ENCODE results near the gene PNMA8C. TPM values are rescaled to one million over a fixed set of nuclear protein-coding genes. Genes with fewer than 3 reads are reported as not detected.

The PNMA8C gene
- total and polyA plus RNA-seq, 2 donors (not counting 3 experiments of a cell fraction or from before 2014, with no cell fraction given), result not detected

- no peaks in the 10 kb centered on the region for H3K9me1 ChIP-seq (replicated peaks; ENCODE audit: control insufficient read depth, extremely low read depth, insufficient read depth, low read length)
- no peak overlapping the region for H3K4me3 ChIP-seq (replicated peaks in 1 of 3; ENCODE audit: insufficient read depth in 1 of 3, low read depth in 1 of 3, low read length in 3 of 3)
- FAIRE-seq (peak; percentile 93), DNase-seq (ENCODE audit: low read depth, low spot score) (peak; percentile 59)
- no peaks in the 10 kb centered on the region for H3K36me3 ChIP-seq (ENCODE audit: control insufficient read depth in 2 of 2, extremely low read depth in 1 of 2, insufficient read depth in 2 of 2, low read length in 2 of 2)
- CTCF ChIA-PET, result no interaction called here
- H3K4me2 ChIP-seq (ENCODE audit: insufficient read depth, low read length), result peak overlapping the region; percentile 42
- intact Hi-C loops (cut with micrococcal nuclease), result no loop called here
- dilution Hi-C loops (cut with MboI; ENCODE audit: extremely low pct_ligation_motif_present, low sequenced_read_pairs), result no loop called here
- no peak for TF ChIP-seq CTCF (IDR thresholded peaks at IDR 0.05; ENCODE audit: extremely low read depth in 1 of 2, insufficient read depth in 1 of 2, low read depth in 1 of 2, low read length in 2 of 2)
- TF ChIP-seq JUN (IDR thresholded peaks at IDR 0.05; ENCODE audit: borderline replicate concordance, insufficient read depth, insufficient read length, low read depth), result peak; percentile 19
- TF ChIP-seq POLR2AphosphoS5 (IDR thresholded peaks at IDR 0.05; ENCODE audit: insufficient read depth, low read depth, low read length), result no peak
- TF ChIP-seq GATA2 (IDR thresholded peaks at IDR 0.05; ENCODE audit: insufficient read depth, insufficient read length, low read depth, low read length), result no peak
- TF ChIP-seq MYC (IDR thresholded peaks at IDR 0.05; ENCODE audit: low read depth, low read length), result no peak
- TF ChIP-seq MAX (IDR thresholded peaks at IDR 0.05; ENCODE audit: insufficient read depth, insufficient read length), result no peak
- TF ChIP-seq POLR2A (IDR thresholded peaks at IDR 0.05; ENCODE audit: low read depth, low read length), result no peak
- peak; percentile 63 for TF ChIP-seq FOS (IDR thresholded peaks at IDR 0.05; ENCODE audit: borderline replicate concordance, insufficient read depth, low read length)
- TF ChIP-seq EZH2 (IDR thresholded peaks at IDR 0.05; ENCODE audit: borderline replicate concordance, low read depth, low read length, severe bottlenecking), result no peak
- H4K20me1 ChIP-seq (replicated peaks; ENCODE audit: control insufficient read depth, extremely low read depth, insufficient read depth, low read length), result no peaks in the 10 kb centered on the region
- no peak overlapping the region for H3K27ac ChIP-seq (ENCODE audit: insufficient read depth, low read depth, low read length)
- BruUV-seq (replicated peaks), result no TSS peak
- H2AFZ ChIP-seq (ENCODE audit: low read depth, low read length), result no peak overlapping the region
- H3K9me3 ChIP-seq (replicated peaks; ENCODE audit: control insufficient read depth, insufficient read depth, low read length), result no peaks in the 10 kb centered on the region
- no peak overlapping the region for H3K9ac ChIP-seq (replicated peaks; ENCODE audit: extremely low read depth, insufficient read depth, low read length)
- no peaks in the 10 kb centered on the region for H3K79me2 ChIP-seq (ENCODE audit: control insufficient read depth, insufficient read depth, low read length)
- POLR2A ChIA-PET, result no interaction called here
- H3K27me3 ChIP-seq (ENCODE audit: control insufficient read depth in 2 of 2, insufficient read depth in 2 of 2, low read length in 2 of 2), result peaks cover 0 to 5% of the 10 kb centered on the region in 2 experiments
- peaks cover 2% of the 10 kb centered on the region for H3K4me1 ChIP-seq (ENCODE audit: control insufficient read depth, extremely low read depth, insufficient read depth, low read length)
Measured at GRCh38 chr19:46442808-46443450, 14.2 kb upstream of the PNMA8C start.
